ENCODE measurements around the gene PSTPIP1. TPM values are rescaled to one million over a fixed set of nuclear protein-coding genes. Genes with fewer than 3 reads are reported as not detected.

The PSTPIP1 gene
- total RNA-seq, 2 experiments from 2014 or later, result 113 to 121 TPM

GRCh38 chr15:77020348-77021087, 25.6 kb downstream of the PSTPIP1 start:
- H3K4me3 Mint-ChIP-seq, result peak overlapping the region; percentile 57
- DNase-seq (peak; percentile 43), ATAC-seq (no peak)
- no peaks in the 10 kb centered on the region for H3K27me3 Mint-ChIP-seq
- POLR2A ChIA-PET, result interaction anchor here (0.5 to 7.0 kb wide), 10 partner anchors 11 to 47 kb away, joined by 3 to 62 read pairs (median 10); partner anchors contain the start of gene PSTPIP1
- peaks cover 50% of the 10 kb centered on the region for H3K36me3 Mint-ChIP-seq (ENCODE audit: low read depth)
- no peak for TF ChIP-seq CTCF (IDR thresholded peaks at IDR 0.05)
- H3K4me1 Mint-ChIP-seq (ENCODE audit: low read depth), result peaks cover 85% of the 10 kb centered on the region
- peak overlapping the region; percentile 100 for H3K27ac Mint-ChIP-seq
- no peaks in the 10 kb centered on the region for H3K9me3 Mint-ChIP-seq
- intact Hi-C loops (cut with micrococcal nuclease), result loop anchor here (5.0 kb wide), 1 partner anchor 33 kb away; no protein-coding TSS in a partner anchor
- CTCF ChIA-PET, result interaction anchor here (0.9 to 8.1 kb wide), 4 partner anchors 15 to 47 kb away, joined by 3 to 86 read pairs (median 3); partner anchors contain the start of gene PSTPIP1

GRCh38 chr15:77021088-77021481, 26.2 kb downstream of the PSTPIP1 start:
- intact Hi-C loops (cut with micrococcal nuclease), result loop anchor here (5.0 kb wide), 1 partner anchor 34 kb away; no protein-coding TSS in a partner anchor
- H3K9me3 Mint-ChIP-seq, result no peaks in the 10 kb centered on the region
- ChIA-PET POLR2A (interaction anchor here (0.5 to 7.0 kb wide), 7 partner anchors 8 to 47 kb away, joined by 3 to 62 read pairs (median 14); partner anchors contain the start of gene PSTPIP1), CTCF (interaction anchor here (0.7 to 1.3 kb wide), 2 partner anchors 23 to 28 kb away, joined by 3 read pairs; no protein-coding TSS in a partner anchor)
- DNase-seq (peak; percentile 45), ATAC-seq (no peak)
- H3K36me3 Mint-ChIP-seq (ENCODE audit: low read depth), result peaks cover 54% of the 10 kb centered on the region
- H3K4me1 Mint-ChIP-seq (ENCODE audit: low read depth), result peaks cover 83% of the 10 kb centered on the region
- no peak overlapping the region for H3K4me3 Mint-ChIP-seq
- no peak for TF ChIP-seq CTCF (IDR thresholded peaks at IDR 0.05)
- no peaks in the 10 kb centered on the region for H3K27me3 Mint-ChIP-seq
- H3K27ac Mint-ChIP-seq, result peak overlapping the region; percentile 100

GRCh38 chr15:77021803-77022381, 27.0 kb downstream of the PSTPIP1 start:
- CTCF ChIA-PET, result interaction anchor here (0.7 to 7.2 kb wide), 13 partner anchors 9 to 49 kb away, joined by 3 to 105 read pairs (median 8); no protein-coding TSS in a partner anchor
- ATAC-seq (peak; percentile 67), DNase-seq (peak; percentile 81)
- Mint-ChIP-seq H3K4me1 (ENCODE audit: low read depth) (peaks cover 79% of the 10 kb centered on the region), H3K9me3 (no peaks in the 10 kb centered on the region), H3K36me3 (ENCODE audit: low read depth) (peaks cover 57% of the 10 kb centered on the region), H3K27ac (peak overlapping the region; percentile 100), H3K4me3 (peak overlapping the region; percentile 40), H3K27me3 (no peaks in the 10 kb centered on the region)
- intact Hi-C loops (cut with micrococcal nuclease), result loop anchor here (5.0 kb wide), 1 partner anchor 35 kb away; no protein-coding TSS in a partner anchor
- POLR2A ChIA-PET, result interaction anchor here (0.6 to 7.0 kb wide), 13 partner anchors 8 to 118 kb away, joined by 3 to 62 read pairs (median 6); partner anchors contain the start of genes PSTPIP1 and SCAPER
- no peak for TF ChIP-seq CTCF (IDR thresholded peaks at IDR 0.05)

DNA sequence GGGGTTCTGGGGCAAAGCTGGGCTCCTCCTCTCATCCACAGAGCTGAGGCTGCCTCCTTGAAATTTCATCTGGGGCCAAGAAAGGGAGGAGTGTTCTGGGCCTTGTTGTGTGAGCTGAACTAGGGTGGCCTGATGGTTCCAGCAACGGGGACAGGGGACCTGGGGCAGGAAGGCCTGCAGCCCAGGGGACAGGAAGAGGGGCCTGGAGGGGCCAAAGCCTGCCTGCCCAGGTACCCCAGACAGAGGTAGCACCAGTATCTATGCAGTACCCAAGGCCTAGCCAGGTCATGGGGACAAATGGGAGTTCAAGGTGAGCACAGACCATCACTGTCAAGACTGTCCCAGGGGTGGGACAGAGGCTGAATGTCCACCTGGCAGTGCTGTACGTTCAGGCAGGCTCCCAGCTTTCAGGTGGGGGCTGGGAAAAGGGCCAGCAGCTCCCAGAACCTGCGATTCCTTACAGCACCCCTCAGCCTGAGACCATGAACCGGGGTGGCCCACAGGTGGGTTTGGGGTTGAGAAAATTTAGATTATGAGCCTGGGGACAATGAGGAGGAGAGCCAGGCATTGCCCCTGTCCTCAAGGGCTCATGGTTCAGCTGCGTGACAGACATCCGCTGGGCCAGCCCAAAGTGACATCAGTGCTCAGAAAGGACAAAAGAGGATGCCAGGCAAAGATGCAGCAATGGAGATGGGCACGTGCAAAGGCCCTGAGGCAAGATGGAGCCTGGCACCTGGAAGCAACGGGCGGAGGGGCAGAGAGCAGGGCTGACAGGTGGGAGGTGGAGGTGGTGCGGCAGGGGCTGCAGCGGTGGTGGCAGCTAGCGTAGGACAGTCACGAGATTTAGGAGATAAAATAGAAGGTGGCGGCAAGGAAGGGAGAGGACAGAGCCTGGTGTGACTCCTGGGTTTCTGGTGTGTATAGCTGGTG, 28.0 kb downstream of the PSTPIP1 start:
- no peak for TF ChIP-seq CTCF (IDR thresholded peaks at IDR 0.05)
- Mint-ChIP-seq H3K27me3 (no peaks in the 10 kb centered on the region), H3K4me3 (peak overlapping the region; percentile 40), H3K27ac (peak overlapping the region; percentile 100), H3K9me3 (no peaks in the 10 kb centered on the region), H3K4me1 (ENCODE audit: low read depth) (peaks cover 71% of the 10 kb centered on the region), H3K36me3 (ENCODE audit: low read depth) (peaks cover 66% of the 10 kb centered on the region)
- no peak for DNase-seq
- intact Hi-C loops (cut with micrococcal nuclease), result loop anchor here (5.0 kb wide), 1 partner anchor 36 kb away; no protein-coding TSS in a partner anchor
- ATAC-seq, result no peak
- POLR2A ChIA-PET, result interaction anchor here (0.6 to 7.0 kb wide), 12 partner anchors 9 to 119 kb away, joined by 3 to 62 read pairs (median 6); partner anchors contain the start of genes PSTPIP1 and SCAPER
- CTCF ChIA-PET, result interaction anchor here (0.8 to 7.2 kb wide), 22 partner anchors 9 to 72 kb away, joined by 3 to 105 read pairs (median 8); partner anchors contain the start of gene PSTPIP1
